GM18907 (cell line): ENCODE measurements around the gene TMEM258.
A peak's percentile ranks its signal among the peaks of the same experiment; 100 is the strongest.

ENCODE experiments used
- ATAC-seq: cut with Tn5 transposase; IDR thresholded peaks from one replicate; pipeline ENCODE4 v1.9.1; 2021; ENCODE audit warnings: mild to moderate bottlenecking, moderate library complexity; ENCODE audit not compliant: unreplicated experiment

The TMEM258 gene

GRCh38 chr11:61792310-61793082 lies at the start of gene TMEM258, which contains the start of gene FEN1:
TMEM258 (minus strand) TSS chr11:61792599; CDS start chr11:61792558, 41 bp downstream.
FEN1 (plus strand) TSS chr11:61792911; CDS start chr11:61795362, 2,451 bp downstream.
- peak; percentile 82 for ATAC-seq

GRCh38 chr11:61841636-61842527 lies 49.5 kb upstream of the TMEM258 start:
- ATAC-seq = no peak

GRCh38 chr11:61840371-61840770 lies 48.0 kb upstream of the TMEM258 start:
- ATAC-seq = no peak

- no peak for ATAC-seq
Measured at GRCh38 chr11:61839742-61840141, 47.3 kb upstream of the TMEM258 start.

GRCh38 chr11:61838921-61839320 lies 46.5 kb upstream of the TMEM258 start:
- no peak for ATAC-seq

GRCh38 chr11:61838501-61838900 lies 46.1 kb upstream of the TMEM258 start:
- no peak for ATAC-seq

GRCh38 chr11:61837411-61838005 lies 45.1 kb upstream of the TMEM258 start:
- no peak for ATAC-seq

- ATAC-seq = no peak
Measured at GRCh38 chr11:61836193-61836592, 43.8 kb upstream of the TMEM258 start.

GRCh38 chr11:61834278-61835048 lies 42.1 kb upstream of the TMEM258 start:
- peak; percentile 87 for ATAC-seq

- no peak for ATAC-seq
Measured at GRCh38 chr11:61833926-61834277, 41.5 kb upstream of the TMEM258 start.

- ATAC-seq = no peak
Measured at GRCh38 chr11:61833471-61833870, 41.1 kb upstream of the TMEM258 start.

- no peak for ATAC-seq
Measured at GRCh38 chr11:61832754-61833153, 40.4 kb upstream of the TMEM258 start.

- ATAC-seq = no peak
Measured at GRCh38 chr11:61832207-61832606, 39.8 kb upstream of the TMEM258 start.

GRCh38 chr11:61830237-61831105 lies 38.1 kb upstream of the TMEM258 start:
- no peak for ATAC-seq

GRCh38 chr11:61829806-61830205 lies 37.4 kb upstream of the TMEM258 start:
- ATAC-seq = no peak

GRCh38 chr11:61828629-61829407 lies 36.4 kb upstream of the TMEM258 start:
- ATAC-seq = peak; percentile 28

- no peak for ATAC-seq
Measured at GRCh38 chr11:61828379-61828628, 35.9 kb upstream of the TMEM258 start.

GRCh38 chr11:61827571-61828378 lies 35.4 kb upstream of the TMEM258 start, which contains the start of gene FADS2:
FADS2 (plus strand) TSS chr11:61828300; CDS start chr11:61828391, 91 bp downstream.
- ATAC-seq = peak; percentile 68
